Aorta (tissue), 5 donors: Measurements from ENCODE around the gene ADAM22. TPM values are rescaled to one million over a fixed set of nuclear protein-coding genes. Genes with fewer than 3 reads are reported as not detected.

Source experiments
- ATAC-seq: fragments of 200-7000 bp; cut with Tn5 transposase; one replicate; pipeline ENCODE4 v1.9.1; 2022; ENCODE audit warnings: moderate library complexity; ENCODE audit not compliant: low FRiP score
- DNase-seq, 2 donors: peaks; one replicate each; pipeline ENCODE4 v3.0.0-alpha.2; 2020
- H3K27ac ChIP-seq, 2 donors: one replicate each; pipeline ENCODE4 v1.5.1; 2013; ENCODE audit warnings: low read length in 2 of 2, mild to moderate bottlenecking in 2 of 2, moderate library complexity in 2 of 2, control low read depth in 1 of 2, inconsistent platforms in 1 of 2, low read depth in 1 of 2
- H3K27me3 ChIP-seq, 2 donors: one replicate each; pipeline ENCODE4 v1.6.1; 2013; ENCODE audit warnings: control low read depth in 1 of 2, low read length in 1 of 2, mild to moderate bottlenecking in 1 of 2, moderate library complexity in 1 of 2; ENCODE audit not compliant: insufficient read depth in 2 of 2, control insufficient read depth in 1 of 2
- H3K36me3 ChIP-seq, 2 donors: one replicate each; pipeline ENCODE4 v1.6.1; 2013; ENCODE audit warnings: control low read depth in 1 of 2, low read length in 1 of 2, mild to moderate bottlenecking in 1 of 2; ENCODE audit not compliant: insufficient read depth in 2 of 2, control insufficient read depth in 1 of 2
- H3K4me1 ChIP-seq, 2 donors: one replicate each; pipeline ENCODE4 v1.6.1; 2013; ENCODE audit warnings: low read length in 2 of 2, control low read depth in 1 of 2, mild to moderate bottlenecking in 1 of 2, moderate library complexity in 1 of 2; ENCODE audit not compliant: insufficient read depth in 2 of 2, control insufficient read depth in 1 of 2
- H3K4me3 ChIP-seq, 2 donors: one replicate each; pipeline ENCODE4 v1.5.1; 2013; ENCODE audit warnings: low read length in 2 of 2, control low read depth in 1 of 2, mild to moderate bottlenecking in 1 of 2
- H3K9me3 ChIP-seq: one replicate; pipeline ENCODE4 v1.6.1; 2013; ENCODE audit warnings: mild to moderate bottlenecking, low read length; ENCODE audit not compliant: control insufficient read depth
- WGBS, 2 donors: extraction: QIAGEN DNeasy Blood & Tissue Kit; methylation state at CpG; one replicate each; pipeline ENCODE4 v1.1.7; 2013; 5-methylcytosine and 5-hydroxymethylcytosine counted together
- intact Hi-C, 2 donors: fragments of 100-400 bp; cut with DNase I; formaldehyde crosslinking; loops; one replicate each; pipeline versions ENCODE4 v1.14.2 to v1.15.0; 2022
- polyA plus RNA-seq, 2 donors: library from polyadenylated mRNA; stranded (reverse); fragments of 200-250 nt; gene quantifications; one replicate each; pipeline ENCODE4 v1.2.3, GENCODE V29; 2013
- total RNA-seq, 2 donors: library from RNA; stranded (reverse); fragmentation: NEBNext Ultra II Directional; extraction: Animal tissue kit (Norgen Biotek cat#: 25700); gene quantifications; one replicate each; pipeline ENCODE4 v1.2.1, GENCODE V29; 2021
- donor health status: healthy with polysubstance abuse.
- donor health status: Bipolar disorder and iron deficiency.
- donor health status: DM: no; HTN: no; CAD: no.
- donor health status: DM: no; HTN: no; CAD: no.
- donor health status: DM: yes; HTN: yes; CAD: no.

ADAM22 gene
- total and polyA plus RNA-seq, 4 donors, result 0.13 to 8.4 (median 3.1) TPM

GRCh38 chr7:88229302-88229995, 295.4 kb downstream of the ADAM22 start:
- Histone ChIP-seq H3K27me3 (no peaks in the 10 kb centered on the region), H3K9me3 (peaks cover 1% of the 10 kb centered on the region), H3K4me3 (no peak overlapping the region), H3K4me1 (no peaks in the 10 kb centered on the region), H3K27ac (no peak overlapping the region), H3K36me3 (no peaks in the 10 kb centered on the region)
- intact Hi-C loops, result no loop called here
- WGBS, 2 donors, result 96% methylated on average over 4 of the region's 4 CpGs
- ATAC-seq (no peak), DNase-seq (no peak)

GRCh38 chr7:88230646-88231045, 296.6 kb downstream of the ADAM22 start:
- Histone ChIP-seq H3K27ac (no peak overlapping the region), H3K27me3 (no peaks in the 10 kb centered on the region), H3K9me3 (peaks cover 1% of the 10 kb centered on the region), H3K36me3 (no peaks in the 10 kb centered on the region), H3K4me1 (no peaks in the 10 kb centered on the region), H3K4me3 (no peak overlapping the region)
- ATAC-seq (no peak), DNase-seq (no peak)
- intact Hi-C loops, result no loop called here
- 79 to 82% methylated on average over 5 of the region's 5 CpGs for WGBS, 2 donors

DNA sequence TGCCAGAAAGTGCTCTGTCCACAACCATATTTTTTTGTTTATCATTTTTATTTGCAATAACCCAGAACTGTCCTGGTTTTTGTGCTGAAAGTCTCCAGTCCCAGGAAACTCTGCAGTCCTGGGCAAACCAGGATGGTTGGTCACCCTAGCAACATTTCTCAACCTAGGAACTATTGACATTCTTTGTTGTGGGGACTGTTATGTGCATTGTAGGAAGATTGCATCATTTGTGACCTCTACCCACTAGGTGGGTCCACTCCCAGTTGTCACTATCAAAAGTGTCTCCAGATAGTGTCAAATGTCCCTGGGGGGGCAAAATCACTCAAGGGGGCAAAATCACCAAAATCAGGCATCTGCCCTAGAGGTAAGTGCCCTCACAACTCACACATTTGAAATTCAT, 299.8 kb downstream of the ADAM22 start:
- H3K4me1 ChIP-seq, result no peaks in the 10 kb centered on the region
- DNase-seq (no peak), ATAC-seq (no peak)
- H3K36me3 ChIP-seq, result no peaks in the 10 kb centered on the region
- H3K27me3 ChIP-seq, result no peaks in the 10 kb centered on the region
- H3K9me3 ChIP-seq, result peaks cover 1% of the 10 kb centered on the region
- intact Hi-C loops, result no loop called here
- no peak overlapping the region for H3K4me3 ChIP-seq
- no peak overlapping the region for H3K27ac ChIP-seq

DNA sequence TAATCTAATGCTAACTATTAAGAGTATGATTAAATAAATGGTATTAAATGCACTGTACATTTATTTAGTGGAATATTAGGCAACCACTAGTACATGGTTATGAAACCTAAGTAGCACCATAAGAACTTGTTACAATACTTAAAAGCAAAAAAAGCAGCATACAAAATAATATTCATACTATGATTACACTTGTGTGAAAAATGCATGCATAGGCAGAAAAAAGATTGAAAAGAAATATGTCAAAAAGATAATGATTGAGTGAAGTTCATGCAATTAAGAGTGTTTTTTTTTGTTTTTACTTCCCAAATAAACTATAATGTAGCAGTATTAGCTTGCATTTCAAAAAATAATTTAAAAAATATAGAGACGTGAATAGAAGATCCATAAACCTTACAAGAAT, 305.8 kb downstream of the ADAM22 start:
- Histone ChIP-seq H3K36me3 (no peaks in the 10 kb centered on the region), H3K27me3 (no peaks in the 10 kb centered on the region), H3K9me3 (no peaks in the 10 kb centered on the region), H3K27ac (no peak overlapping the region), H3K4me3 (no peak overlapping the region), H3K4me1 (no peaks in the 10 kb centered on the region)
- DNase-seq (no peak), ATAC-seq (no peak)
- WGBS, 2 donors, result 84 to 89% methylated on average over 1 of the region's 1 CpG
- intact Hi-C loops, result no loop called here

DNA sequence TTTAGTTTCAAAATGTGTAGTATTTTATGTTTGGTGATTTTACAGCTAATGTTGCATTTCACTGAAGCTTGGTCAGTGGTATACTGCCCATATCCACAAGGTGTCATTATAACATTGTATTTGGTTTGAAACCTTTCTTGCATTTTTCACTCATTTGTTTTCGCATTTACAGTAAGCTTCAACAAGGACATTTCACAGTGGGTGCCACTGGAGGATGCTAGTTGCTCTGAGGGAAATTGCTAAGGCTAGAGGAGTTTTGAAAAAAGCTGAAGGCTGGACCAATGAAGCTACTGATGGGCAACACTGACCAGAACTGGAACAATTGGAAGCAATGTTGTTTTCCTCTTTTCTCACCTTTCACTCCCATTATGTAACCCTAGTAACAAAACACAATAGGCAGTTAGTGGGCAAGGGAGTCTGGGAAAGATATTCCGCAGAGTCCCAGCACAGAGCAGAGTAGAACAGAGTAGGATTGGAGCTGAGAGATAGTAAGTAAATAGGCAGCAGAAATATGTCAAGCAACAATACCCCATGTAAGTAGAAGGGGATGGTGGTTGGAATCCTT, 309.4 kb downstream of the ADAM22 start:
- Histone ChIP-seq H3K4me1 (no peaks in the 10 kb centered on the region), H3K4me3 (no peak overlapping the region), H3K9me3 (no peaks in the 10 kb centered on the region), H3K27ac (no peak overlapping the region), H3K36me3 (no peaks in the 10 kb centered on the region), H3K27me3 (no peaks in the 10 kb centered on the region)
- ATAC-seq, result peak; percentile 74
- intact Hi-C loops, result no loop called here
- WGBS, 2 donors, result 18 to 27% methylated on average over 2 of the region's 2 CpGs
- DNase-seq, result no peak

- H3K9me3 ChIP-seq, result no peaks in the 10 kb centered on the region
- H3K27ac ChIP-seq, result no peak overlapping the region
- H3K27me3 ChIP-seq, result no peaks in the 10 kb centered on the region
- intact Hi-C loops, result no loop called here
- H3K4me3 ChIP-seq, result no peak overlapping the region
- H3K4me1 ChIP-seq, result no peaks in the 10 kb centered on the region
- H3K36me3 ChIP-seq, result no peaks in the 10 kb centered on the region
- DNase-seq, result no peak
- no peak for ATAC-seq
- WGBS, 2 donors, result 85 to 89% methylated on average over 1 of the region's 1 CpG
These were observed 310.2 kb downstream of the ADAM22 start for GRCh38 chr7:88244258-88244657.

Other genes with a start within 250 kb of the ADAM22 start
- 10 to 100 TPM; 16.0 to 17.2 TPM for gene SLC25A40, start 57.9 kb upstream of the ADAM22 start, total RNA-seq
- 1 to 10 TPM; 4.1 to 9.3 TPM for gene SLC25A40, start 57.9 kb upstream of the ADAM22 start, polyA plus RNA-seq
- 1 to 10 TPM; 4.4 to 7.3 TPM for gene DBF4, start 57.8 kb upstream of the ADAM22 start, total RNA-seq
- gene DBF4, start 57.8 kb upstream of the ADAM22 start, polyA plus RNA-seq, result 1 to 10 TPM; 2.8 to 3.3 TPM